T-helper 1 cell (primary cell): Measurements from ENCODE around the gene KCNH2.
"Not testable (repeated sequence)": the region's sequence is repeated elsewhere in the genome, so short reads cannot be mapped to it uniquely, and the experiment has no call there.

Source experiments
- DNase-seq, 5 donors: peaks; one replicate each; pipeline ENCODE4 v3.0.0-alpha.2; 2012 to 2020

KCNH2 gene

GRCh38 chr7:150927956-150928344 lies 50.2 kb downstream of the KCNH2 start:
- DNase-seq: no peak

DNA sequence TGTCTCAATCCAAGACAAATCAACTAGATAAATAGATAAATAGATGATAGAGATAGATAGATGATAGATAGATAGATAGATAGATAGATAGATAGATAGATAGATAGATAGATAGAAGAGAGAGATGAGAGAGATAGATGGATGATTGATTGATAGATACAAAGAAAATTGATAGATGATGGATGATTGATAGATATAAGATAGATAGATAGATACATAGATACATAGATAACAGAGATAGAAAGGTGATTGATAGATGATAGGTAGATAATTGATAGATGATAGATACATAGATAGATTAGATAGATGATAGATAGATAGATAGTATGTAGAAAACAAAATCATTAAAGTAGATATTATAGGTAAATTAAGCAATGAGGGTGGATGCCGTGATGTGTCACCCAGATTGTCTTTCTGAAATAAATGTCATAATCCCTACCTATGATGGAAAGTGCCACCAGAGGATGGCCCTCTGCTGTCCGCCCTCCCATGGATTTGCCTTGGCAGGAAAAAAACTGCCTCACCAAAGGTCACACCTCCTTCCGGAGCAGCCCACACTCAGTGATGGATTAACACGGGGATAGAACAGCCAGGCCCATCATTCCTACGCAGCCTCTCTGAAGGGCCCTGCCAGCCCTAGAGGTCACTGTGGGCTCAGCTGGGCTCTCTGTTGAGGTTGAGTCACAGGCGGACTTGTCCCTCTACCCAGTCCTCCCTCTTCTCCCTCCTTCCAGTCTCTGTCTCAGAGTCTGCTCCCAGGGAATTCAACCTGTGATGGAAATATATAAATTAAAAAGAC lies 50.8 kb downstream of the KCNH2 start:
- DNase-seq: no peak

- DNase-seq: no peak
These were observed 52.1 kb downstream of the KCNH2 start for GRCh38 chr7:150926066-150926465.

DNA sequence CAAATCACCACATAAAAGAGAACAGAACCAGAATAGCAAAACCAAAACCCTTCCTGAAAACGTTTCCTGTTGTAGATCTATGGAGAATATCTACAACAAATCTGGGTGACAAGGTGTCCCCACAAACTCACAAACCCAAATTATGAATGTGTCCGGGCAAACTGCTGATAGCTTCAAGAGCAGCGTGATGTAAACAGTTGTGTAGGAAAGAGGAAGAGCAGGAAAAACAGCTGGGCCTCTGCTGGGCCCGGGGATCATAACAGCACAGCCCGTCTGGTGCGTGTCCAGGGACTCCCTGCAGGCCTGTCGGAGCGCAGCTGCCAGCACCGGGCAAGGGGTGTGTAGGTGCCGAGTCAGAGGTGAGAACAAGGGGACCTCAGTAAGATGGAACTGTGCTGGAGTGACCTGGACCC lies 53.7 kb downstream of the KCNH2 start:
- no peak for DNase-seq

- no peak for DNase-seq
These were observed 54.3 kb downstream of the KCNH2 start for GRCh38 chr7:150923802-150924201.

GRCh38 chr7:150923196-150923595 lies 54.9 kb downstream of the KCNH2 start:
- DNase-seq: no peak

GRCh38 chr7:150919160-150919559 lies 59.0 kb downstream of the KCNH2 start:
- DNase-seq: no peak

- DNase-seq: no peak
These were observed 59.7 kb downstream of the KCNH2 start for GRCh38 chr7:150918378-150918777.

GRCh38 chr7:150917969-150918368 lies 60.2 kb downstream of the KCNH2 start:
- DNase-seq: no peak

GRCh38 chr7:150916670-150917069 lies 61.5 kb downstream of the KCNH2 start:
- no peak for DNase-seq

DNA sequence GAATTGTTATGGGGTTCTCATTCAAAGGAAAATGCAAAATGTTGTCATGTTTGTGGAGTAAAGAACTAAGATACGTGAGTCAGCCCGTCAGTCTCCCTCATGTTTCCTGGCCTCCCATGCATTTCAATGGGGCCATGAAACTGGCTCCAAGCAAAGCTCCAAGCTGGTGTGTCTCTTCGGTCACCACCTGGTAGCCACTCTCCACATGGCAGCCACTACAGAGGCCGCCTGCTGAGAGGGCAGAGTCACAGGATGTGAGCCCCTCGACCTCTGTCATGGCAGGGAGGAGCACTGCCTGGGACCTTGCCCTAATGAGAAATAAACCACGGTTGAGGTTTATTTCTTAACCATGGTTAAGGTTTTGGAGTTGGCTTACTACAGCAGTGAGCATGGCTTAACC lies 63.2 kb downstream of the KCNH2 start:
- DNase-seq: no peak

- no peak for DNase-seq
These were observed 63.9 kb downstream of the KCNH2 start for GRCh38 chr7:150914196-150914595.

DNA sequence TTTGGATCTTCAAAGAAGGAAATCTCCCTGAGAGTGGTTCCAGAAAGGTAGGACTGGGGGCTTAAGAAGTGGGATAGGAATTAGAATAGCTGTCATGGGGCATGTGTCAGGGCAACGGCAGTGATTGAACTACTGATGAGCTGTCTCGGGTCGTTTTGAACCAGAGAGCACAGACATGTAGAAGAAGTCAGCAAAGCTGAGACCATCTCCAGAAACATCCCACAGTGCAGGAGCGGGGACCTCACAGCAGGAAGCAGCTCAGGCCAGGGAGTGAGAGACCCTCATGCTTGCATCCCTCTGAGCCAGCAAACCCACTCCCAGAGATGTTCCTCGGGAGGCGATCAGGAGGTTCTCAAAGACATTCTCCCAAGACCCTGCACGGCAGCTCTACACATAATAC lies 65.7 kb downstream of the KCNH2 start:
- no peak for DNase-seq

- no peak for DNase-seq
These were observed 66.4 kb downstream of the KCNH2 start for GRCh38 chr7:150911590-150912267.

GRCh38 chr7:150910996-150911422 lies 67.1 kb downstream of the KCNH2 start:
- DNase-seq: no peak

DNA sequence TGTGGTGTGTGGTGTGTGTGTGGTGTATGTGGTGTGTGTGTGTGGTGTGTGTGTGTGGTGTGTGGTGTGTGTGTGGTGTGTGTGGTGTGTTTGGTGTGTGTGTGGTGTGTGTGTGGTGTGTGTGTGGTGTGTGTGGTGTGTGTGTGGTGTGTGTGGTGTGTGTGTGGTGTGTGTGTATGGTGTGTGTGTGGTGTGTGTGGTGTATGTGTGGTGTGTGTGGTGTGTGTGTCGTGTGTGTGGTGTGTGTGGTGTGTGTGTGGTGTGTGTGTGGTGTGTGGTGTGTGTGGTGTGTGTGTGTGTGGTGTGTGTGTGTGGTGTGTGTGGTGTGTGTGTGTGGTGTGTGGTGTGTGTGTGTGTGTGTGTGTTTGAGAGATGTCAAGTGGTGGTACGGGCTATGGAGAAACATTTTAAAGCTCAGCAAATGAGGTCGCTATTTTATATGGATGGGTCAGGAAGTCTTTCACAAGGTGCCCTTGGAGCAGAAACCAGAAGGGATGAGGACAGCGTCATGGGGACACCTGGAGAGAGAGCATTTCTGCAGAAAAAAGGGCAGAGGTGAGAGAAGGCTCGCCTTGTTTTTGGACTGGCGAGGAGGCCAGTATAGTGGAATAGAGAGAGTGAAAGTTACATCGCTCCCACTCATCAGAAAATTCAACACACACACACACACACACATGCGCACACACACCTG lies 67.7 kb downstream of the KCNH2 start:
- not testable (repeated sequence) for DNase-seq

GRCh38 chr7:150909200-150909995 lies 68.7 kb downstream of the KCNH2 start:
- DNase-seq: peak in 4 of 5 donors; percentile 19 to 52 (median 29)

- DNase-seq: no peak
These were observed 69.9 kb downstream of the KCNH2 start for GRCh38 chr7:150908173-150908572.

- no peak for DNase-seq
These were observed 73.9 kb downstream of the KCNH2 start for GRCh38 chr7:150904011-150904909.

- peak in 1 of 5 donors; percentile 21 for DNase-seq
These were observed 74.5 kb downstream of the KCNH2 start for GRCh38 chr7:150903606-150904005.
